ENCODE results near the gene NCOA5. TPM values are rescaled to one million over a fixed set of nuclear protein-coding genes. Genes with fewer than 3 reads are reported as not detected.

Gene NCOA5
- total RNA-seq (ENCODE audit: unreplicated experiment), result 42.9 TPM
- long read RNA-seq, partial matches to known transcripts, result 0 of 9 reads
- long read RNA-seq, other reads (novel, unspliced or antisense), result 7 of 9 reads

DNA sequence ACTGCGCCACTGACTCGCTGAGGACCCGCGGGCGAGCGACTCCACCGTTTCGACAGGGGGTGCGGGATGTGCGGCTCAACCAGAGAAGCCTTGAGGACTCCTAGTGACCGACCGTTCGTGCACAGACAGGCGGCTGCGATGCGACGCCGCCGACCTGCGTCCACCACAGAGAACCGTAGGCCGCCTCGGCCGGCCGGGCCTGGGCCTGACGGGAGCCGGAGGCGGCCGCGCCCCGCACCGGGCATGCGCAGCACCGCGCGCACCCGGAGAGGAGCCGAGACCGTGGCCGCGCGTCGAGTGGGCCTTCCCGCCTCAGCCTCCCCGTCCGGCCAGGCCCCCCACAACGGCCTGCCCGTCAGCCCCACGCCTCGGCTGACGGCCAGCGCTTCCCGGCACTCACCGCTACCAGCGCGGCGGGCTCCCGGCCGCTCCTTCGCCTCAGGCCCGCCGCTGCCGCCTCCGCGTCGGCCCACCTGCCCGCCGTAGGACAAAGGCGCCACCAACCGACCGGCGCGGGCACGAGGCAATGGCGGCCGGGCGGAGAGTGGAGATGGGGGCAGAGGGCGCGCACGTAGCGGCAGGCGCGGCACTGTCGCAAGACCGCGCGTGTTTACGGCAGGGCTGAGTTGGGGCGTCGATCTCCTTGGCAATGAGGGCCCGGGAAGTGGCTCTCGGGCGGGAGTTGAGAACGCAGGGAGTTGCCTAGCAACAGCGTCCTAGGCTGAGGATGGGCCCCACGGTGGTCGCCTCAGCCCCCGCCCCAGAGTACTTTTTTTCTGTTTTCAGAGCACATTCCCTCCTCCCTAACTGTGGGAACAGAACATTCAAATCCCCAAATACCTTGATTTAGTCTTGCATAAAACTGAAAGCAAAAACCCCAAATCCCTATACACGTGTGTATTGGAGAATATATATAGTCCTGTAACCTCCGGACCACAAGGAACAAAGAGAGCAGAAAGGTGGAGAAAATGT, at the start of gene NCOA5:
TSS of gene NCOA5 (minus strand) at position 546 of the 972 bp plus-strand sequence. CDS start 10,538 bp downstream, outside the sequence.
- H3K4me3 Mint-ChIP-seq (ENCODE audit: unreplicated experiment), result peak within 1 kb of the TSS; percentile 90
- peaks cover 5% of the 10 kb centered on the region for H3K9me3 Mint-ChIP-seq (ENCODE audit: unreplicated experiment)
- peaks cover 10% of the 10 kb centered on the region for H3K4me1 Mint-ChIP-seq (ENCODE audit: low read depth, unreplicated experiment)
- peak; percentile 96 for DNase-seq
- H3K27ac Mint-ChIP-seq (ENCODE audit: unreplicated experiment), result peak within 1 kb of the TSS; percentile 95
- peaks cover 5% of the 10 kb centered on the region for H3K27me3 Mint-ChIP-seq (ENCODE audit: unreplicated experiment)
- TF ChIP-seq, protein P1, sequence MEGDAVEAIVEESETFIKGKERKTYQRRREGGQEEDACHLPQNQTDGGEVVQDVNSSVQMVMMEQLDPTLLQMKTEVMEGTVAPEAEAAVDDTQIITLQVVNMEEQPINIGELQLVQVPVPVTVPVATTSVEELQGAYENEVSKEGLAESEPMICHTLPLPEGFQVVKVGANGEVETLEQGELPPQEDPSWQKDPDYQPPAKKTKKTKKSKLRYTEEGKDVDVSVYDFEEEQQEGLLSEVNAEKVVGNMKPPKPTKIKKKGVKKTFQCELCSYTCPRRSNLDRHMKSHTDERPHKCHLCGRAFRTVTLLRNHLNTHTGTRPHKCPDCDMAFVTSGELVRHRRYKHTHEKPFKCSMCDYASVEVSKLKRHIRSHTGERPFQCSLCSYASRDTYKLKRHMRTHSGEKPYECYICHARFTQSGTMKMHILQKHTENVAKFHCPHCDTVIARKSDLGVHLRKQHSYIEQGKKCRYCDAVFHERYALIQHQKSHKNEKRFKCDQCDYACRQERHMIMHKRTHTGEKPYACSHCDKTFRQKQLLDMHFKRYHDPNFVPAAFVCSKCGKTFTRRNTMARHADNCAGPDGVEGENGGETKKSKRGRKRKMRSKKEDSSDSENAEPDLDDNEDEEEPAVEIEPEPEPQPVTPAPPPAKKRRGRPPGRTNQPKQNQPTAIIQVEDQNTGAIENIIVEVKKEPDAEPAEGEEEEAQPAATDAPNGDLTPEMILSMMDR (IDR thresholded peaks at IDR 0.05; ENCODE audit: partially characterized antibody, unreplicated experiment), result no peak
- no peaks in the 10 kb centered on the region for H3K36me3 Mint-ChIP-seq (ENCODE audit: unreplicated experiment)

DNA sequence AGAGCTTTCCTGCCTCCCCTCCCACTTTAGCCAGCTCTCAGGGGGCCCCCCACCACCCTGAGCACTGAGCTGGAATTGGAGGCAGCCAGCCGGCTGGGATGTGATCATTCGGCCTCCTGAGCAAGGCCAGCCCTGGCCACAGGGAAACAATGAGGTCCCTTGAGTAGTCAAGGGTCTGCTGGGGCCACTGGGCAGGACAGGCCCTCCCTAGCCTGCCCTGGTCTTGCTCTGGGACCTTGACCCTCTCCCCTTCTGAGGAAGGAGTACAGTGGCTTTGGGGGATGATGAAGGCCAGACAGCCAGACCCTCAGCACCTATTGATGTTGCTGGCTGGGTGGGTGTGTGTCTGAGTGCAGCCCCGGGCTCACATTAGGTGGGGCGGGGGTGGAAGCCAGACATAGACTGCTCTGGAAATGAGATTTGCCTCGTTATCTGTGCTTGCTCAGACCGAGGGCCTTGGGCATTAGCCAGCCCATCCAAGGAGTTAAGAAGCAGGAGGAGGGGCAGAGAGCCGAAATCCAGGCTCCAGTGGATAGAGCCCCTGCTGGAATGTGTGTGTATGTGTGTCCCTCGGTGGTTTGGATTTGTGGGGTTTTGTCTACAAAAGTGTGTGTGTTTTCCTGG, 49.6 kb upstream of the NCOA5 start:
- Mint-ChIP-seq H3K27ac (ENCODE audit: unreplicated experiment) (no peak overlapping the region), H3K4me1 (ENCODE audit: low read depth, unreplicated experiment) (peaks cover 41% of the 10 kb centered on the region), H3K4me3 (ENCODE audit: unreplicated experiment) (peak overlapping the region; percentile 3), H3K27me3 (ENCODE audit: unreplicated experiment) (peaks cover 13% of the 10 kb centered on the region), H3K36me3 (ENCODE audit: unreplicated experiment) (no peaks in the 10 kb centered on the region), H3K9me3 (ENCODE audit: unreplicated experiment) (peaks cover 2% of the 10 kb centered on the region)
- TF ChIP-seq, protein P1 (IDR thresholded peaks at IDR 0.05; ENCODE audit: partially characterized antibody, unreplicated experiment), result no peak
- DNase-seq, result no peak

DNA sequence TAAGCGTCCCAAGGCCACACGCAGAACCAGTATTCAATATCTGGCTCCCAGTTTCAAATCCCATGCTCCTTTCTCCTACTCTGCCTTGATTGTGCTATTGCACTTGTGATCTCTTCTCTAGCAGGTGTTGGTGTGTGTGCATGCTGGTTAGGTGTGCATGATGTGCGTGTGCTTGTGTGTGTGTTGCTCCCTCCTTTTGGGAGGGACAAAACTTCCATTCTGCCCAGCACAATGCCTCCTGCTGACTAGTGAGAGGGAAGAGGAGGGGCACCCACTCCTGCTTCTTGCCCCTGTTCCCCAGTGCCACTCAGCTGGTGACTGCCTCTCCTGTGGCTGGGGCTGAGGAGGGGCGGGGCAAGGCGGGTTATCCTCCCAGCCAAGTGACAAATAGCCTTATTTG, 48.1 kb upstream of the NCOA5 start:
- Mint-ChIP-seq H3K27me3 (ENCODE audit: unreplicated experiment) (peaks cover 12% of the 10 kb centered on the region), H3K4me3 (ENCODE audit: unreplicated experiment) (no peak overlapping the region), H3K27ac (ENCODE audit: unreplicated experiment) (no peak overlapping the region), H3K9me3 (ENCODE audit: unreplicated experiment) (peaks cover 2% of the 10 kb centered on the region), H3K36me3 (ENCODE audit: unreplicated experiment) (no peaks in the 10 kb centered on the region), H3K4me1 (ENCODE audit: low read depth, unreplicated experiment) (peaks cover 42% of the 10 kb centered on the region)
- DNase-seq, result no peak
- TF ChIP-seq, protein P1 (IDR thresholded peaks at IDR 0.05; ENCODE audit: partially characterized antibody, unreplicated experiment), result no peak

GRCh38 chr20:46135856-46136633, 46.3 kb upstream of the NCOA5 start:
- H3K9me3 Mint-ChIP-seq (ENCODE audit: unreplicated experiment), result peaks cover 3% of the 10 kb centered on the region
- no peak for DNase-seq
- H3K27me3 Mint-ChIP-seq (ENCODE audit: unreplicated experiment), result peaks cover 14% of the 10 kb centered on the region
- no peak overlapping the region for H3K27ac Mint-ChIP-seq (ENCODE audit: unreplicated experiment)
- peaks cover 32% of the 10 kb centered on the region for H3K4me1 Mint-ChIP-seq (ENCODE audit: low read depth, unreplicated experiment)
- TF ChIP-seq, protein P1 (IDR thresholded peaks at IDR 0.05; ENCODE audit: partially characterized antibody, unreplicated experiment), result no peak
- H3K36me3 Mint-ChIP-seq (ENCODE audit: unreplicated experiment), result no peaks in the 10 kb centered on the region
- peak overlapping the region; percentile 15 for H3K4me3 Mint-ChIP-seq (ENCODE audit: unreplicated experiment)
